HG02571 (cell line): Measurements from ENCODE around the gene YY1.
"Not testable (repeated sequence)": the region's sequence is repeated elsewhere in the genome, so short reads cannot be mapped to it uniquely, and the experiment has no call there.

Experiments
- ATAC-seq: cut with Tn5 transposase; IDR thresholded peaks from one replicate; pipeline ENCODE4 v1.9.1; 2021; ENCODE audit warnings: mild to moderate bottlenecking, moderate library complexity; ENCODE audit not compliant: unreplicated experiment

Gene YY1

GRCh38 chr14:100213956-100214769 lies 24.8 kb upstream of the YY1 start:
- ATAC-seq: peak; percentile 88

DNA sequence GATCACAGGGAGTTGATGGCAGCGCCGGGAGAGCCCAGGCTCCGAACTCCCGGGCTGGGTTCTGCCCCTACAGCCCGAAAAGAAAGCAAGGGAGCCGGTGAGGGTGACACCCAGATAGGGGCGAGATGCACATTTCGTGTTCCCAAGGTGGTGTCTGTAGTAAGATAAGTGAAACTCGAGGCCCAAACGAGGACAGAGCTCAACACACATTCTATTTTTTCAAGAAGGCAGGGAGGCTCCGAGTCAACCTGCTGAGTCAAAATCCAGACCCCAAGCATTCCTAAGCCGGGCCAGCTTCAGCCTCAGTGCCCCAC lies 24.2 kb upstream of the YY1 start:
- no peak for ATAC-seq

DNA sequence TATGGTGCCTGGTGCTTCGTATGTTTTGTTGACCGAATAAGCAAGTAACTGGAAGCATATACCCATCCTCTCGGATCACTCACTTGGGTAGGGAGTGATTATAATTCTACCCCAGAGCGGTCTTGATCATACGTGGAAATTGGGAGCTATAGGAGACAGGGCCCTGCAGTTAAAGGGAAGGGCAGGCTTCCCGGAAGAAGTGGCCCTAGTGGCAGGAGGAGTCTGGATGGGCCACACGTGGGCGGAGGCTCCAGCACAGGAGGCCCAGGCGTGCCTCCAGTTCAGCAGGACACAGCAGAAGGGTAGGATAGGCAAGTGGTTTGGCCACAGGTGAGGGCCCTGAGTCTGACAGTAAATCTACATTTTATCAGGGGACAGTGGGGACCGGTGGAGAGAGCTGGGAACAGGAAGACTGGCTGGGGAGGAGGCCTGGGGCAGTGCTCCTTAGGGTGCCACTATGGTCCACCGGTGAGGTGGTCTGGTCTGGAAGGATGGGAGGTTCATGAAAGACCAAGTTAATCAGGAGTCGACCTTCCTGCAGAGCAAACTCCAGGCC lies 23.5 kb upstream of the YY1 start:
- no peak for ATAC-seq

GRCh38 chr14:100219126-100219785 lies 19.7 kb upstream of the YY1 start:
- no peak for ATAC-seq

DNA sequence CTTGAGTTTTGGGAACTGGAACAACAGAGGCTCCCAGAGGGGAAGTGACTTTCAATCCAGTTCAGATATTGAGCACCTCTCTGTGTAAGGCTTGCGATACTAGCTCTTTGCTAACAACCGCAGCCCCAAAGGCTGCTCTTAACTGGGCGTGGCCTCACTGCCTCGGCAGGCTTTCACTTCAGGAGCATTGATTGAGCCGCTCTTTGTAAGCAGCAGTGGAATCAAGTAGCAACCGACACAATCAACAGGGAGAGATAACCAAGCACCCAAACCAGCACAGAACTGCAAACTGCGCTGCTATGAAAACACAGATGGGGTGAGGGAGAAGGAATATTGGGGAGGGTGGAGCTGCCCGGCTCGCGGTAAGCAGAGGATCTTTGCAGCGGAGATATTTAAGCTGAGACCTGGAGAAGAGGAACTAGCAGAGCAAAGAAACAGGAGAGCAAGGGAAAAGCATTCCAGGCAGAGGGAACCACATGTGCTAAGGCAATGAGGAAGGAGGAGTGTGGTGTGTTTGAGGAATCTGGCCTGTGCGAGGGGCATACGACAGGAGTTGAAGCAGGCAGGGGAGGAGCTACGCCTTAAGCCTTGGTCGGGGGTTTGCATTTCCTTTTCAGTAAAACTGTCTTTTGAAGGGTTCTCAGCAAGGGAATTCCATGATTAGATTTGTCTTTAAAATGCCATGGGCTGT lies 17.3 kb upstream of the YY1 start:
- ATAC-seq: peak; percentile 96

- ATAC-seq: no peak
These were observed 16.5 kb upstream of the YY1 start for GRCh38 chr14:100222224-100223093.

DNA sequence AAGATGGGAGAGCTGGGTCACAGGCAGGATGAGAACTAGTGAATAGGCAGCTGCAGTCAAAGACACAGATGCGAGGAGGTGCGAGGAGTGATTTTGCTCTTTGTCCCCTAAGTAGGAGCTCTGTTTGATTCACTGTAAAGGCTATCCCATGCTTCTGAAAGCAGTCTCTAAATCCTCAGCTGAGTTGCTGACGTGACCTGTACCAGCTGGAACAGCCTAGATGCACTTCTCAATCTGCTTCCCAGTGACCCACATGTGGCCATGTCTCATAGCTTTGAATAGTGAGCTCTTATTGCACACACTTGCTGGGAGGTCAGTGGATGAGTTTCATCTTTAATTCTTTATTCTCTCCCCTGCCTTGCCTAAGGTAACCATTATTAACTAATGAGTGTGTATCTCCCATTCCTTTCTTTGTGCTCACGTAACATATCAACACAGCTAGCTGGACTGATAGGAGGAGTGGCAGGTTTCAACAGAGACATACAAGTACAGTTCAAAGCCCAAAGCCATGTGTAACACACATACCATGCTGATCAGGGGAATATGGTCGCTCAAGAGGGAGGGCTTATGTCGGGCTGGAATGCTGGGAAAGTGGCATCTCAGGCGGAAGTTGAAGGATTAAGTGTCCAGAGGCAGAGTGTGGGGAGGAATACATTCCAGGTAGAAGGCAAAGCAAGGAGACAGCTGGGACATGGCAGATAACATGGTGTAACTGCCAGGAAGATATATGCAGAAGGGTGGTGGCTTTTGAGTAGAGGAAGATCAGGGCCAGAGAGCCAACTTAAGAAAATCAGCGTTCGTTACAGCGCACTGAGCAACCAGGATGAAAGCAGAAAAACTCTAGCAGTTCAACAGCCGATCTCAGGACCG lies 15.4 kb upstream of the YY1 start:
- no peak for ATAC-seq

- no peak for ATAC-seq
These were observed 14.6 kb upstream of the YY1 start for GRCh38 chr14:100224229-100224866.

DNA sequence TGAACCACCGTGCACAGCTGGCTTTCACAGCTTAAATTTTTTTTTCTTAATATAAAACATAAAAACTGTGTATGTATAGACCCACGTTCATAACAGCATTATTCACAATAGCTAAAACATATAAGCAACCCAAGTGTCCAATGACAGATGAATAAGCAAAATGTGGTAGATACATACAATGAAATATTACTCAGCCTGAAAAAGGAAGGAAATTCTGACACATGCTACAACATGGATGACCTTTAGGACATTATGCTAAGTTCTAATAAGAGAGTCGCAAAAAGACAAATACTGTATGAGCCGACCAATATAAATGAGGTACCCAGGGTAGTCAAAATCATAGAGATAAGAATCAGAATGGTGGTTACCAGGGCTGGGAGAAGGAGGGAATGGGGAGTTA lies 13.8 kb upstream of the YY1 start:
- ATAC-seq: no peak

DNA sequence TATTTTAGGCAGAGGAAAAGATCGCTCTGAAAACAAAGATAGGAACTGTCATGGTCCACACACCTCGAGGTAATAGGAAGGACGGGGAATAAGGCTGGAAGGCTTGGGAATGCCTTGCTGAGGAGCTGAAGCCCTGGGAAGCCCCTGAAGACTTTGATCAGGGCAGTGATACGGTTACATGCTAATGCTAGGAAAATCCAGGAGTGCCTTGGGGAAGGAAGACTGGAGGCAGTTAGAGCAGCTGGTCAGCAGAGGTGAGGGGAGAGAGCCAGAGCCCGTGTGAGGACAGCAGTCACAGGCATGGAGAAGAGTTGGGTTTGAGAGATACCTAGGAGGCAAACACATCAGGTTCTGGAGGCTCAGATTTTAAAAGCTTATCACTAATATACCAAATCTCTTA lies 8.6 kb upstream of the YY1 start:
- no peak for ATAC-seq

- no peak for ATAC-seq
These were observed 4.4 kb upstream of the YY1 start for GRCh38 chr14:100234511-100234910.

DNA sequence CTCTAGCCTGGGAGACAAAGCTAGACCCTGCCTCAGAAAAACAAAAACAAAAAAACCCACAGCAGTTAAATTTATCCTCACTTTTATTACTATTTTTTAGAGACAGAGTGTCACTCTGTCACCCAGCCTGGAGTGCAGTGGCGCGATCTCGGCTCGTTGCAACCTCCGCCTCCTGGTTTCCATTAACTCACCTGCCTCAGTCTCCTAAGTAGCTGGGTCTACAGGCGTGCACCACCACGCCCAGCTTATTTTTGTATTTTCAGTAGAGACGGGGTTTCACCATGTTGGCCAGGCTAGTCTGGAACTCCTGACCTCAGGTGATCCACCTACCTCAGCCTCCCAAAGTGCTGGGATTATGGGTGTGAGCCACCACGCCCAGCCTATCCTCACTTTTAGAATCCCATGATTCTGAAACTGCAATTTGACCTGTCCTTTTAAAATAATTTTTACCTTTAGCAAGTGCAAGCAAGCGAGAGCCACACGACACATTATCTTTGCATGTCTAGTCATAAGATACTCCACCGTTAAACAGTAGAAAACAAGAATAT lies 2.6 kb upstream of the YY1 start:
- ATAC-seq: not testable (repeated sequence)

- ATAC-seq: no peak
These were observed 2.1 kb upstream of the YY1 start for GRCh38 chr14:100236881-100237280.

- ATAC-seq: peak; percentile 14
These were observed 1.1 kb upstream of the YY1 start for GRCh38 chr14:100237735-100238418.

DNA sequence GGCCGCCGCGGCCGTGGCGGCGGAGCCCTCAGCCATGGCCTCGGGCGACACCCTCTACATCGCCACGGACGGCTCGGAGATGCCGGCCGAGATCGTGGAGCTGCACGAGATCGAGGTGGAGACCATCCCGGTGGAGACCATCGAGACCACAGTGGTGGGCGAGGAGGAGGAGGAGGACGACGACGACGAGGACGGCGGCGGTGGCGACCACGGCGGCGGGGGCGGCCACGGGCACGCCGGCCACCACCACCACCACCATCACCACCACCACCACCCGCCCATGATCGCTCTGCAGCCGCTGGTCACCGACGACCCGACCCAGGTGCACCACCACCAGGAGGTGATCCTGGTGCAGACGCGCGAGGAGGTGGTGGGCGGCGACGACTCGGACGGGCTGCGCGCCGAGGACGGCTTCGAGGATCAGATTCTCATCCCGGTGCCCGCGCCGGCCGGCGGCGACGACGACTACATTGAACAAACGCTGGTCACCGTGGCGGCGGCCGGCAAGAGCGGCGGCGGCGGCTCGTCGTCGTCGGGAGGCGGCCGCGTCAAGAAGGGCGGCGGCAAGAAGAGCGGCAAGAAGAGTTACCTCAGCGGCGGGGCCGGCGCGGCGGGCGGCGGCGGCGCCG lies 381 bp downstream of the YY1 start:
- no peak for ATAC-seq

DNA sequence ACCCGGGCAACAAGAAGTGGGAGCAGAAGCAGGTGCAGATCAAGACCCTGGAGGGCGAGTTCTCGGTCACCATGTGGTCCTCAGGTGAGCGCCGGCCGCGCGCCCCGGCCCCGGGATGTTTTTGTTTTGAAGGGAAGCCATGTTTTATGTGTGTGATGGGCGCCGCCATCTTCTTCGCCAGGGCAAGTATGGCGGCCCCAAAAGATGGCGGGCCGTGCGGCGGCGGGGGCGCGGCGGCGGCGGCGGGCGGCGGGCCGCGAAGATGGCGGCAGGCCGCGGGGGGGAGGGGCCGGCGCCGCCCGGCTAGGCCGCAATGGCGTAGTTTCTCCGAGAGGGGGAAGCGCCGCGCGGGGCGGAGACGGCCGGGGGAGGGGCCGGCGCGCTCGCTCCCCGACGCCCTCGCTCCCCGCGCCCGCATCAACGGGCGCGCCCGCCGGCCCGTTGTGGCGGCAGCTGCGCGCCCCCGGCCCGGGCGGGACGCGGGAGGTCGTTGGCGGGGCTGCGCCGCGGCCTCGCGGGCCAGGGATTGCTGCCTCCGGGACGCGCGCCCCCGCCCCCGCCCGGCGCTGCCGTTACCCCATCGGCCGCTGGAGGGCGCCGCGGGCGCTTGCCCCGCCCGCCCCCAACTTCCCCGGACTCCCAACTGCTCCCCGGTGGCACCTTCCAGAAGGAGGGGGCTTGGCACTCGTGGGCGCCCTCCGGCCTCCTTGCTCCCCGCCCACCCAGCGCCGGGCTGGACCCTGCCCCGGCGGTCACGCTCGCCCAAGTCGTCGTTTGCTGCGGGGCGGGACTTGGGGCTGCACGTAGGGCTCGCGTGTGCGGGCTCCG lies 1.1 kb downstream of the YY1 start:
- peak; percentile 35 for ATAC-seq

- ATAC-seq: no peak
These were observed 1.7 kb downstream of the YY1 start for GRCh38 chr14:100240668-100241032.
